Daoy (cell line): Measurements from ENCODE around the gene RBM47. TPM values are rescaled to one million over a fixed set of nuclear protein-coding genes. Genes with fewer than 3 reads are reported as not detected.
A peak's percentile ranks its signal among the peaks of the same experiment; 100 is the strongest.

ENCODE experiments used
- DNase-seq: peaks from one replicate; pipeline ENCODE4 v3.0.0-alpha.2; 2015; ENCODE audit warnings: low read depth
- total RNA-seq: library from RNA; depleted of rRNA; stranded (reverse); fragments of >200 nt; shearing (Covaris generic); gene quantifications from 2 replicates; pipeline ENCODE4 v1.2.3, GENCODE V29; 2014

Gene RBM47
- total RNA-seq, 1 experiment from 2014 or later, result 3.7 TPM

DNA sequence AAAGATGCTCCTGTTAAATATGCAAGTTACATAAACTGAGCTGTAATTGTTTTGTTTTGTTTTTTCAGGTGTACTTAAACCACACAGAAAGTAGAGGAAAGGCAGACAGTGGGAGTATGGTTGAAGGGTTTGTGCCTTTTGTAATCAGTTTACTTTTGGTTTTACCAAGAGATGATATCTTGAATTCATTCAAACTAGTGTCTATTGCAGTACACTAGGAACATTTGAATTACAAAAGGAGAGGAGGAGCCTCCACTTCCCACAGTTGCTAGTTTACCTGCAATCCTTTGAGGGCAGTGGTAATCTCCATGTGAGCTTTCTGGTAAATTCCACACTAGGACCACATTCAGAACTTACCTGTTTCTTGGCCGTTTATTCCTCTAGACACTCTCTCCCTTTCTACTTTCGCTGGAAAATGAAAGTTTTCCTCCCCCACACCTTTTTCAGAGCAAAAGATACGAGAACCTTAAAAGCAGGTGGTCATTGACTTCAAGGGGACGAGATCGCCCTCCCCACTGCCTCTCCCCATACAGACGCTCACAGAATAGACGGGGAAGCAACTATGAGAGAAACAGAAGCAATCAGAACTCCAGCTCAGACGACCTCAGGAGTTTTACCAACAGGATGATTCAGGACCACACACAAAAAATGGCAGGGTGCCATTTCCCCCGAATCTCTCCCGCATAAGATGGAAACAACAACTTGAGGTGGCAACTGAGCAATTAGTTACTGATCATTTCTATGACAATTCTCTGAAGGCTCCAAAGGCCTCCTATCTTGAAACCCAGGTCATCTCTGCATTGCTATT, 3.3 kb downstream of the RBM47 start:
- peak; percentile 59 for DNase-seq

GRCh38 chr4:40623707-40624106, 6.0 kb downstream of the RBM47 start:
- DNase-seq, result no peak

GRCh38 chr4:40622913-40623312, 6.8 kb downstream of the RBM47 start:
- peak; percentile 20 for DNase-seq

DNA sequence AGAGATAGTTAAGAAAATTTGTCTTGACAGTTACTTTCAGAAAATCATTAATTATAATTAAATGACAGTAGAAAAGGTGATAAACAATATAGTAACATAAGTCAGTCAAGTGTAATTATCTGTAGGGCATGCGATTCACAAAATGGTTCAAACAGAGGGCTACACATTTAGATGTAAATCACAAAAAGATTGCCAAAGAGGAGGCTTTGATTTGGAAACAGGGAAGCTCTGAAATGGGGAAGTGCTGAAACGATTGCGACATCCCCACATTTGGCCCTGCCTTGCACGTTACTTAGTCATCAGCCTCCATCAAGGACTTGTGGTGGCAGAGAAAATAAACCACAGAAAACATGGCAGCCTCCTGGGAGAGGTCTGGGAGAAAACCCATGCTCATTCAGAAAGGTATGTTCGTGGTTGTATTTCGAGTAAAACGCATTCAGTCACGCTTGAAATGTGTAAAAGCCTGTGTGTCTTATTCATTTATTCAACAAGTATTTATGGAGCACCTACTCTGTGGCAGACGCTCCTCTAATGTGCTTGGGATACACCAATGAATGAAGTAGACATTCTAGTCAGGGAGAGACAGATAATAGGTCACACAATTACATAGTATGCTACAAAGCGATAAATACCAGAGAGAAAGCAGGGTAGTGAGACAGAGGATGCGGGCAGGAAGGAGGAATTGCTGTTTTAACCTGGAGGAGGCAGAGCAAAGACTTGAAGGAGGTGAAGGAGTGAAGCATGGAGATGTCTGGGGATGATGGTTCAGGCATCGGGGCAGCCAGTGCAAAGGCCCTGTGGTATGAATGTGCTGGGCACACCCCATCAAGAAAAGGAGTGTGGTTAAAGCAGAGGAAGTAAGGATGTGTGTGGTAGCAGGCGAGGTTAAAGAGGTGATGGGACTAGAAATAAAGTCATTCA, 7.8 kb downstream of the RBM47 start:
- DNase-seq, result peak; percentile 95

DNA sequence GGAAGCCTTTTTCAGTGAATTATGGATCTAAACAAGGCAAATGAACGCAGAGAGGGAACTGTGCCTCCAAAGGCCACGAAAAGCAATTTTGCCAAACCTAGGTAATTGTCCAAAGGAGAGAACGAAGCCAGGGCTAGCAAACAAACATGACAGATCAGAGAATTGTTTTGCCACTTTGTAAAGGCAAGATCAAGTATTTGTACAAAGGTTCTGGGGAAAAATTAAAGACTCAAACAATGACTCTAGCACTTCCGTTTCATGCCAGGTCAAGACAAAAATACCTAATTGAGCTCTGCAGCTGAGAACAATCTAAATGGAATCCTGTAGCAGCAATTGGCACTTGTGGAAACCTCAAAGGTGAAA, 8.5 kb downstream of the RBM47 start:
- no peak for DNase-seq

GRCh38 chr4:40619600-40619999, 10.1 kb downstream of the RBM47 start:
- DNase-seq, result no peak

DNA sequence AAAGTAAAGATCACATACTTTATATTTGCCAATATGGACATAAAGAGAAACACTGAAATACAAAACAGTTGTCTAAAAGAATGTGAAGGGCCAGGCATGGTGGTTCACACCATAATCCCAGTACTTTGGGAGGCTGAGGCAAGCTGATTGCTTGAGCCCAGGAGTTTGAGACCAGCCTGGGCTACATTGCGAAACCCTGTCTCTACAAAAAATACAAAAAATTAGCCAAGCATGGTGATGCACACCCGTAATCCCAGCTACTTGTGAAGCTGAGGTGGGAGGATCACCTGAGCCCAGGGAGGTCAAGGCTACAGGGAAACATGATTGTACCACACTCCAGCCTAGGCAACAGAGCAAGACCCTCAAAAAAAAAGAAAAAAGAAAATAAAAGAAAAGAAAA, 11.8 kb downstream of the RBM47 start:
- DNase-seq, result no peak

GRCh38 chr4:40614031-40614430, 15.6 kb downstream of the RBM47 start:
- no peak for DNase-seq

- DNase-seq, result no peak
Observed at GRCh38 chr4:40613456-40613855, 16.2 kb downstream of the RBM47 start.

DNA sequence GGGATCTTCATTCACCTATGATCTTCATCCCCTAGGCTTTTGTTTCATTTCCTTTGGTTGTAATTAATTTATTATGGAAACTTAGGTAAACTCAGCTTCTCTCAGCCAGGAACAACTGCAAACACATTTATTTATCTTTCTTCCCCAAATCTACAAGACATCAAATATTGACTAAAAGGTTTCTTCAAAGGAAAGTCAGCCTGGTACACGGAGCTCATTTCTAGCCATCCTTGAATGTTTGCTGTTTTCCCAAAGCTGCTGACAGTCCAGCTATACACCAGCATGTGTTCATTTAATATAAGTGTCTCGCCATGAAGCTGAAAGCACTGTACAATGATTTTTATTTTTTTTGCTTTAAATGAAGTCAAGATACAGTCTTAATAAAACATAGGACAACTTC, 16.8 kb downstream of the RBM47 start:
- no peak for DNase-seq

GRCh38 chr4:40612283-40612682, 17.4 kb downstream of the RBM47 start:
- no peak for DNase-seq

GRCh38 chr4:40608628-40609027, 21.0 kb downstream of the RBM47 start:
- no peak for DNase-seq

- DNase-seq, result no peak
Observed at GRCh38 chr4:40607221-40607620, 22.4 kb downstream of the RBM47 start.

- DNase-seq, result no peak
Observed at GRCh38 chr4:40606239-40606767, 23.4 kb downstream of the RBM47 start.

DNA sequence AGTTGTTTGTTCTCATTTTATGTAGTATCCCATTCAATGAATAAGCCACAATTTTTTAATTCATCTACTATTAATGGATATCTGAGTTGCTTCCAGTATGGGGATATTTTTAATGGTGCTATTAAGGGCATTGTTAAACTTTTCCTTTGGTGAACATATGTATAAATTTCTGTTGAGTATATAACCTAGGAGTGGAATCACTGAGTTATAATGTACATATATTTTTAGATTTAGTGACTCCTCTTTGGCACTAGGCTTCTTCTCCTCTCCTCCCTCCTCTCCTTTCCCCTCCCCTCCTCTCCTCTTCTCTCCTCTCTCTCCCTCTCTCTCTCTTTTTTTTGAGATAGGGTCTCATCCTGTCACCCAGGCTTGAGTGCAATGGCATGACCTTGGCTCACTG, 26.4 kb downstream of the RBM47 start:
- no peak for DNase-seq

DNA sequence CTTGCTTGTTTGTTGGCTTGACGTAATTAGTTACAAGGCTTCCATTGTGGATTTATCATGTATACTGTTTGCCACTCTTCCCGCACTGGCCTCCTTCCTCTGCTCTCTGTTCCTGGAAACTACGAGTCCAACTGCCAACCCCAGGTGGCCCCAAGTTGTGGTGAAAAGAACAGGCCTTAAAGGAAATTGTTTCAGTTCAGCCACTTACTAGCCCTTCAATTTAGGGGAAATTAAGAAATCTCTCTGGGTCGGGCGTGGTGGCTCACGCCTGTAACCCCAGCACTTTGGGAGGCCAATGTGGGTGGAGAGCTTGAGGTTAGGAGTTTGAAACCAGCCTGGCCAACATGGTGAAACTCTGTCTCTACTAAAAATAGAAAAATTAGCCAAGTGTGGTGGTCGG, 28.0 kb downstream of the RBM47 start:
- no peak for DNase-seq

DNA sequence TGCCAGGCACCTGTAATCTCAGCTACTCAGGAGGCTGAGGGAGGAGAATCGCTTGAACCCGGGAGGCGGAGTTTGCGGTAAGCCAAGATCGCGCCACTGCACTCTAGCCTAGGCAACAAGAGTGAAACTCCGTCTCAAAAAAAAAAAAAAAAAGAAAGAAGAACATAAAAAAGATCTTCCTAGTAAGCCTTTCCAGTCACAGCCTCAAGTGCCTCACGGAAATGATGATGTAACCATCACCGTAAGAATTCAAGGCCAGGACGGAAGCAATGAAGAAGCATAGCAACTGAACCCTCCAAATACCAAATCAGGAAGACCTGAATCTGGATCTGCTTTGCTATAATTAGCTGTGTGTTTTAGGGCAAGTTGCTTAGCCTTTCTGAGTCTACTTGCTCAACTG, 28.8 kb downstream of the RBM47 start:
- no peak for DNase-seq

DNA sequence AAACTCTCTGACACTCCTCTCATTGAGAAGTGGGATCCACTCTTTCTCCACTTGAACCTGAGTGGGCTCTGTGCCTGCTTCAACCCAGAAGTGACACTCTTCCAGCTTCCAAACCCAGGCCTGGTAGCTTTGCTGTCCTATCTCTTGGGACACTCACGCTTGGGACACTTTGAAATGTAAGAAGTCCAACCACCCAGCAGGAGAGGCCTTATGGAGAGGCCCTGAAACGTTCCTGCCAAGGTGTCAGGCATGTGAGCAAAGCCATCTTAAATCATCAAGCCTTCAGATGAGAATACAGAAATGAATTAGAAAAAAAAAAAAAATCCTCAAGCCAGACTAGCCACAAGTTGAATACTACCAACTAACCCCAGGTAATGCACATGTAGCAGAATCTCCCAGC, 30.2 kb downstream of the RBM47 start:
- no peak for DNase-seq

- DNase-seq, result no peak
Observed at GRCh38 chr4:40596522-40596921, 33.1 kb downstream of the RBM47 start.

GRCh38 chr4:40595981-40596380, 33.7 kb downstream of the RBM47 start:
- no peak for DNase-seq

GRCh38 chr4:40594261-40595178, 35.1 kb downstream of the RBM47 start:
- no peak for DNase-seq

GRCh38 chr4:40592034-40592433, 37.6 kb downstream of the RBM47 start:
- DNase-seq, result no peak
